NCI-H2196 (cell line): ENCODE measurements around the gene ARHGAP26.
"Not testable (repeated sequence)": the region's sequence is repeated elsewhere in the genome, so short reads cannot be mapped to it uniquely, and the experiment has no call there.

ENCODE experiments used
- DNase-seq: peaks from one replicate; lab custom pipeline; 2025; ENCODE audit not compliant: unreplicated experiment; lab: John Stamatoyannopoulos, UW

Gene ARHGAP26

DNA sequence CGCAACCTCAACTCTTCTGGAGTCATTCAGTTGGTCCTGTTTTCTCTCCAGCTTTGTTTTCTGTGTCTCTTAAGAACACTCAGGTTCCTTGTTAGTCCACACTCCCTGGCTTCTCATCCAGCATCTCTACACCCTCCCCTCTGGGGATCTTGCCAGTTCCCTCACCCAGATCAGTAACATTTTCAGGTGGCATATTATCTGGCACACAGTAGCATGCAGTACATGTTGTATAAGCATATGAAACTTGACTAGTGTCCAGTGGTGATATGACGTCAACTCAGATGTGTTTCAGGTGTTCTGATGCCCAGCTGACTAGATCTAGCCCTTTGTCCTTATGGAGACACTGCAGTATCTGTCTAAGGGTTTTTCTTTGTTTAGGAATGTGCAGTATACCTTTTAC is 184.3 kb downstream of the ARHGAP26 start:
- no peak for DNase-seq

GRCh38 chr5:142955628-142956027 is 185.5 kb downstream of the ARHGAP26 start:
- no peak for DNase-seq

DNA sequence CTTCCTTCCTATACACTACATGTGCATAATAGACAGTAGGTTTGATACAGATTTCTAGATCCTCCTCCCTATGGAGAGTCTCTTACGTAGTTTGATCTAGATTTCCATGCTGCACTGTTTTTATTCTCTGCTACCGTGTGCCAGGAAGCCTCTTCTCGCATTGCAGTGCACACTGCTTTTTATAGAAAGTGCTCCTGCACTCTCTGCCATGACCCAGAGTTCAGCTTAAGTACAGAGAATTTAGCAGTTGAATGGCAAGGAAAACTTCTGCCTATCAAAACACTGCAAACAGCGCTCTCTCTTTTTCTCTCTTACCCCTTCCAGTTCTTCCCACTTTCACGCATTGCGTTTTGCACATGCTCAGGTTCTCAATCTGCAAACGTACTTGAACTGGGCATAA is 187.4 kb downstream of the ARHGAP26 start:
- no peak for DNase-seq

DNA sequence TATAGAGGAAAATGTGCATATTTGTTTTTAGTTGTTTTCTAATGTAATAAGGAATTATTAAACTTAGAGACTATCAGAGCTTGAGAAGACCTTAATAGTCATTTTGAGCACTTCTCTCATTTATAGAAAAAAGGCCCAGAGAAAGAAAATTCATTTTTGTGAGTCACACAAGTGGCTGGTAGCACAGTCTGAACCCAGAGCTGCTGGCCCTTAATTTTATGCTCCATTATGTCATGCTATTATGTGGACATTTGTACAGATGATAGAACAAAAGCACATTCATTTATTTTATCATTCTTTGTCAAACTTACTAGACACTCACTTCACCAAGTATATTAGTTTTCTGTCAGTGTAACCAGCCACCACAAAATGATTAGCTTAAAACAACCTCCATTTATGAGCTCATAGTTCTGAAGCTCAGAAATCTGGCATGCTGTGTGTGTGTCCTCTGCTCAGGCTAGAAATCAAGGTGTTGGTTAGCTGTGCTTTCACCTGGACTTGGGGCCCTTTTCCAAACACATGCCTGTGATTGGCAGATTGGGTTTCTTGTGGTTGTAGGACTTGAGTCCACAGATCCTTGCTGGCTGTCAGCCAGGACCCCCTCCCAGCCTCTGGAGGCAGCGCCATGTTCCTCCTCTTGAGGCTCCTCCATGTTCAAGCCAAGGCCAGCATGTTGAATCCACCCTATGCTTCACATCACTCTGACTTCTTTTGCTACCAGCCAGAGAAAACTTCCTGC is 188.9 kb downstream of the ARHGAP26 start:
- DNase-seq, result no peak

DNA sequence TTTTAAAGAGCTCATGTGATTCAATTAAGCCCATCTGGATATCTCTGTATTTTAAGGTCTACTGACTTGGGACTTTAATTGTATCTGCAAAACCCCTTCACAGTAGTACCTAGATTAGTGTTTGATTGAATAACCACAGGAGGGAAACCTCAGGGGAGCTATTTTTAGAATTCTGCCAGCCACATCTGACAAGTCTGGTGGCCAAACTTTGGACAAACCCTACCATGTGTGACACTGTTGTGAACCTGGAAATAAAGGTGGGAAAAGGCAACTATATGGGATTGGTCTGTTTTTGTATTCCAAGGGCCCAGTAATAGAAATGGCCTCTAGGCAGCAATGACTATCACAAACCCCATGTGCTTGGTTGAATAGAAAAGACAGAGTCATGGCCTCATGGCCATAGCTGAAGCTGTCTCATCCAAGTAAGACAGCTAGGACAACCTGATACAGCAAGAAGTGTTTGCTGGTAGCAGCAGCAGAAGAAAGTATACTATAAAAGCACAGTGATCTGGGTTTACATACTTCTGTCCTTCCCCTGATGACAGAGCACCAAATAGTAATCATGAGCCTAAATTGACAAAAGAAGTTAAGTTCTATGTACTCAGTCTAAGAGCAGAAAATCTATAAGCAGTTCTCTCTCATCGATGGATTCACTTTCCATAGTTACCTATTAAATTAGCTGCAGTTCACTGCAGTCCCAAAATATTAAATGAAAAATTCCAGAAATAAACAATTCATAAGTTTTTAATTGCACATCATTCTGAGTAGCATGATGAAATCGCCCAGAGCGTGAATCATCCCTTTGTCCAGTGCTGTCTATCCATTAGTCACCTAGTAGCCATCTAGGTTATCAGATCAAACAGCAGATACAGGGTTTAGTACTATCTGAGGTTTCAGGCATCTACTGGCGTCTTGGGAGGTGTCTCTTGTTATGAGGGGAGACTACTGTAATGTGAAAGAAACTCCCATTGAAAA is 189.8 kb downstream of the ARHGAP26 start:
- no peak for DNase-seq

DNA sequence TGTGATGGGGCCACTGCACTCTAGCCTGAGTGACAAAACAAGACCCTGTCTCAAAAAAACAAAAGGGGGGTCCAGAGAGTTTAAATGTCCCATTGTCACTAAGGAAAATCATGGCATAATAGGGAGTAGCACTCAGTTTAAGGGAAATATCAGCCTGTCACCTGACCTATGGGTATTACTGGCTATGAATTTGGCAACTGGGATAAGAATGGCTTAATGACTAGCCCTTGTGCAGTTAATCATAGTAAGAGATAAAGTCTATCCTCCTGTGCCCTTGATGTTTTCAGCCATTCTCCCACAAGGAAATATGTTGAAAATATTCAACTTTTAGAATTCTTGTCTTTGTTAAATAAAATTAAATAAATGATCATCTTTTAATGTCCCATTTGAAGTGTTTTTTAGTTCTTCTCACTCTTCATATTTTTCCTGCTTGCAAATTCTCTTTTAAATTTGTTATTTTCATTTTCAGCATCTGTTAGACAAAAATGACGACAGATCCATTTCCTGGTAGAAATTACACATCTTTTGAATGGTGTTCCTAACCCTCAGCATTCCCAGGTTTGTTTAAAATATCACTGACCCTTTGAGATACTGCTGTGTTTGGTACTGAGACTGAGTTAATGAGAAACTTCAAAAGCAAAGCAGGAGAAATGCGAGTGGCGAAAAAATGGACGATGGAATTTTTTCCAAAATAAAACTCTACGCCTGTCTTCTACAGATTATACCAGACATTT is 191.4 kb downstream of the ARHGAP26 start:
- no peak for DNase-seq

GRCh38 chr5:142962174-142962533 is 192.0 kb downstream of the ARHGAP26 start:
- no peak for DNase-seq

DNA sequence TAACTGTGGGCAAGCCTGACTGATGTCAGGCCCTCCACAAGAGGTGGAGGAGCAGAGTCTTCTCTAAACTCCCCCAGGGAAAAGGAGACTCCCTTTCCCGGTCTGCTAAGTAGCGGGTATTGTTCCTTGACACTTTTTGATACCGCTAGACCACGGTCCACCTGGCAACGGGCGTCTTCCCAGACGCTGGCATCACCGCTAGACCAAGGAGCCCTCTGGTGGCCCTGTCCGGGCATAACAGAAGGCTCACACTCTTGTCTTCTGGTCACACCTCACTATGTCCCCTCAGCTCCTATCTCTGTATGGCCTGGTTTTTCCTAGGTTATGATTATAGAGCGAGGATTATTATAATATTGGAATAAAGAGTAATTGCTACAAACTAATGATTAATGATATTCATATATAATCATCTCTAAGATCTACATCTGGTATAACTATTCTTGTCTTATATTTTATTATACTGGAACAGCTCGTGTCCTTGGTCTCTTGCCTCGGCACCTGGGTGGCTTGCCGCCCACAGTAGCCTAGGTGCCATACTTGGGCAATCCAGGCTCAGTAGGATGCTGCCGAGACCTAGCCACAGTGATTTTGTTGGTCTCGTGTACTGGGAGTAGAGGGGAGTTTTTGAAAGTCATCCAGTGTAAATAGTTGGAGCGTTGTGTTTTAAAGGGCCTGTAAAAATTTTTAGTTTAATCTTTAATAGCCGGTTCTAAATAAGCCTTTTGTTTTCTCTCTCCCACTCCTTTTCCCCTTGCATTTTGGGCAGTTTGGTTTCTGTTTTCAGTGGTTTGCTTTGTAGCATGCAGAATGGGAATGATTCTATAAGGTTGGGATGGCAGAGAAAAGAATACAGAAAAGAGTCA is 195.3 kb downstream of the ARHGAP26 start:
- DNase-seq, result not testable (repeated sequence)

DNA sequence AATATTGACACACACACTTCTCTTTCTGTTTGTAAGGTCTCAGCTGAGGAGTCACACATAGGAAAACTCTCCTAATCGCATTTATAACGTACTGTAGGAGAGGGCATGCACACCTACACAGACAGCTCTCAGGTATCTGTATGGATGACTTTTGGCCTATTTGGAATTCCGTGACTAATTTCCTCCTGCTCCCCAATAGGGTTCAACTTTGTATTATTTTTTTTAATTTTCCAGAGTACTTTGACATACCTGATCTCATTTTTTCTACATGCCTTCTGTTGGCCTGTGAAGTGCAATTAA is 195.9 kb downstream of the ARHGAP26 start:
- no peak for DNase-seq

GRCh38 chr5:142969186-142969585 is 199.0 kb downstream of the ARHGAP26 start:
- no peak for DNase-seq

GRCh38 chr5:142969624-142970439 is 199.7 kb downstream of the ARHGAP26 start:
- DNase-seq, result no peak

- no peak for DNase-seq
Observed at GRCh38 chr5:142970440-142971030, 200.4 kb downstream of the ARHGAP26 start.

DNA sequence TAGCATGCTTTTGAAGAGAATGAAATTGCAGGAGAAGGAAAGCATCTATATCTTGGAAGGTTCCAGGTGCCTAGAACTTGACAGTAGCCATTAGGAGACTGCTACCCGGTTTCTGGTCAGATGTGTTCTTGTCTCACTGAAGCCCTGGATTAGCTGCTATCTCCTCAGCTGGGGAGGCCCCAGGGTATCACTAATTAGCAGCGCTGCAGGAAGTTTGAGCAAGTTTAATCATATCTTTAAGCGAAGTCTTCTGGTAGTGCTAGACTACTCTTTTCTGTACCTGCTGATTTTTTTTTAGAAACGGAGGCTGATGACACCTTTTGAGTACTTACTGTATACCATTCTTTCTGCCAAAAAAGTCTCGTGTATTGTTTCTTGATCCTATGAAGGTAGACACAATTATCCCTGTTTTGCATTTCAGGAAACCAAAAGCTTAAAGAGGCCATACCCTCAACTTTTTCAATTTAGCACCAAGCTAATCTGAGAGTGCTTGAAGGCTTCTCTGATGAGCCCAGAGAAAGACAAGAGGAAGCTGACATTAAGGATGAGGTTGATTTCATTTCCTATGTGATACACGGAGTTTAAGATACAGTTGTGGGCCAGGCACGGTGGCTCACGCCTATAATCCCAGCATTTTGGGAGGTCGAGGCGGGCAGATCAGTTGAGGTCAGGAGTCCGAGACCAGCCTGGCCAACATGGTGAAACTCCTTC is 201.3 kb downstream of the ARHGAP26 start:
- DNase-seq, result no peak

DNA sequence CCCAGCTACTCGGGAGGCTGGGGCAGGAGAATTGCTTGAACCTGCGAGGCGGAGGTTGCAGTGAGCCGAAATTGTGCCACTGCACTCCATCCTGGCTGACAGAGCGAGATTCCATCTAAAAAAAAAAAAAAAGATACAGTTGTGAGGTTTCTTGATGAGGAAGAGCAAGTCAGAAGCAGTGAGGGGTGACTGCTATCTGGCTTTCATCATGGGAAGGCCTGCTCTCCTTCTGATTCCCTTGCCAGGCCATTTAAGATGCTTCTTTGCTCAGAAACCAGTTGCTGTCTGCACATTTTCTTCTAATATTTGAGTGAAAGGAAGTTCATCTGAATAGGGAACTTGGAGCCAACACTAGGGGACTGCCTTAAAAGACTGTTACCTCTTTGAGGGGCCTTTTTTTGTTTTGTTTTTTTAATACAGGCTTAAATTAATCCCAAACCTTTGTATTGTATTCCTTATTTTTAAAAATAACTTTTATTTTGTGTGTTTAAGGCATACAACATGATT is 201.9 kb downstream of the ARHGAP26 start:
- DNase-seq, result no peak

DNA sequence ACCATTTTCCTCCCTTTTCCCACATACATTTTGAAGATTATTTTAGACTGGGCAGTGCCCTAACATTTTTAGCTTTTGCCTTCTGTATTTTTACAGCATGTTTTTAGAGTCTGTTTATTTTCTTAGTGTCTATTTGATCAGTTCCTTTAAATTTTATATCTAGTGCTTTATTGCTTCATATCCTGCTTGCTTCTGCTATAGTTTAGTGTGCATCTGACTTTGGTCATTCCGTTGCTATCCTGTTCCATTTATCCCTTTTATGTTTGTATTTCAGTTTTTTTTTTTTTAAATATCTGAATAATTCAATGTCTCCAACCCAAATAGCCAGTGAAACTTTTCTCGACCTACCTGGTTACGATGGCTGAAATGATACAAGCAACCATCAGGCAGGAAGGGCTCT is 203.8 kb downstream of the ARHGAP26 start:
- DNase-seq, result no peak

DNA sequence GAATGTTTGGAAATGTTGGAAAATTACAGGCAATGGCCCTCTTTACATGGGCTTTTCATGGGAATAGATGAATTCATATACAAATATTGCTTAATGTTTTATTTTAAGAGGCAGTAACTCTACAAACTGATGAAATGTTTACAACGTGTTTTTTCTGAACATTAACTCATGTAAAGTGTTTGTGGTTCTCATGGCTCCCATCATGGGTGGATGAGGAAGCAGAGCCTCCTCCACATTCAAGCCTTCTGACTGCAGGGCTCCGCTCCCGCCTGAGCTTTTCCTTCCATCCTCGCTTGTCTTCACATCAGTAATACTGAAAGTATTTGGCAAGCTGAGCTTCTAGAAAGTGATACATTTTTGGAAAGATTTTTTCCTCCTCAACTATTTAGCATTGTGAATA is 204.2 kb downstream of the ARHGAP26 start:
- no peak for DNase-seq

DNA sequence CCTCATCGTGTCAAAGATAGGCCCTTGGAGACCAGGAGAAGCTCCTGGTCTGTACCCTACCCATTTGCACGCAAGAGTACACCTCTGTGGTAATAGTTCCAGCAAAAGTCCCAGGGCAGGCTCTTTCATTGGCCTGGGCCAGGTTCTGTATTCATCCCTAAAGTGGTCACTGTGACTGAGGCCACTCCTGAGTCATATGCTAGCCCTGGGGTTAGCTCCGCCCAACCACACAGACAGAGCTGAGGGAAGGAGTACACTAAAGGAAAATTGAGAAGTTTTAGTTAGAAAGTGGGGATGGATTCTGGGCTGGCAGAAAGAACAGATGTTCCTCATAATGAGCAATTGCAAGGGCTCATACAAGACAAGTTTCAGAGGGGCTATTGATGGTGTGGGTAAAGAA is 206.7 kb downstream of the ARHGAP26 start:
- DNase-seq, result no peak

DNA sequence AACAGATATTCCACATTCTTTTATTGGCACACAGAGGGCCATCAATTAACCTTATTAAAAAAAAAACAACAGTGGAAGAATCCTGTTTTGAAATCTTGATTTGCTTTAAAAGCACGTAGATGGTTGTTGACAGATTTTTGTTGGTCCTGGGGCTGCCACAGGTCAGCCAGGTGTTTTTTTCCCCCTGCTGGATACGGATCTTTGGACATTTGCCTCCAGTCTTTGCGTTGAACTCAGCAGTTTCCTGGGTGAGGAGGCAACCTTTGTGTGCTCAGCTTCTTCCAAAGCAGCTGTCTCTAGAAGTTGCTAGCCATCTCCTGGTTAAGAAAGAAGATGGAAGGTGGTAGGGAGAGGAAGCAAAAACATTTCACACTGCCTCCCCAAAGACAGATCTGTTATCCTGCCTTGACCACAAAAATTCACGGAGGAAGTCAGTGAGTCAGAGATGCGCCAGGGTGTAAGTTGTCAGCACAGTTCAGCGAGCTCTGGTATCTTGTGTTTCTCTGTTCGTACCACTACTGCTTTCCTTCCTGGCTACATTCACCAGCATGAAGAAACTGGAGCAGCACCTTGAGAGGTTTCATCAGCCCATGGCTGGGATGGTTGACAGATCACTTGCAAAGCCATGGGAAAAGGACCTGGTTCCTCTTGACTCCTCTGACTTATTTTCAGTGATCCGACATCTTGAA is 207.3 kb downstream of the ARHGAP26 start:
- DNase-seq, result no peak
